ENCODE results near the gene FCER2.

The FCER2 gene

GRCh38 chr19:7676854-7677253, 25.1 kb downstream of the FCER2 start, which contains the start of gene MCEMP1:
TSS of gene MCEMP1 (plus strand) at chr19:7677090. CDS start at chr19:7677121, 31 bp downstream.
- no peak for DNase-seq (ENCODE audit: low spot score)

GRCh38 chr19:7676376-7676775, 25.6 kb downstream of the FCER2 start:
- DNase-seq (ENCODE audit: low spot score) = no peak

GRCh38 chr19:7674010-7675005, 27.6 kb downstream of the FCER2 start:
- no peak for DNase-seq (ENCODE audit: low spot score)

- no peak for DNase-seq (ENCODE audit: low spot score)
These were observed 29.4 kb downstream of the FCER2 start for GRCh38 chr19:7672522-7672921.

- no peak for DNase-seq (ENCODE audit: low spot score)
These were observed 31.1 kb downstream of the FCER2 start for GRCh38 chr19:7670790-7671189.

GRCh38 chr19:7670150-7670783, 31.7 kb downstream of the FCER2 start:
- DNase-seq (ENCODE audit: low spot score) = no peak

- no peak for DNase-seq (ENCODE audit: low spot score)
These were observed 32.3 kb downstream of the FCER2 start for GRCh38 chr19:7669641-7670040.

GRCh38 chr19:7668842-7669241, 33.1 kb downstream of the FCER2 start, which contains the start of gene RETN:
TSS of gene RETN (plus strand) at chr19:7669049. CDS start at chr19:7669327, 278 bp downstream.
- no peak for DNase-seq (ENCODE audit: low spot score)

GRCh38 chr19:7665076-7665475, 36.9 kb downstream of the FCER2 start:
- no peak for DNase-seq (ENCODE audit: low spot score)

- DNase-seq (ENCODE audit: low spot score) = no peak
These were observed 38.2 kb downstream of the FCER2 start for GRCh38 chr19:7663706-7664105.

- no peak for DNase-seq (ENCODE audit: low spot score)
These were observed 39.3 kb downstream of the FCER2 start for GRCh38 chr19:7662657-7663056.

- no peak for DNase-seq (ENCODE audit: low spot score)
These were observed 40.0 kb downstream of the FCER2 start for GRCh38 chr19:7661744-7662538.

GRCh38 chr19:7658219-7658686, 43.7 kb downstream of the FCER2 start:
- peak; percentile 58 for DNase-seq (ENCODE audit: low spot score)

GRCh38 chr19:7657131-7657751, 44.7 kb downstream of the FCER2 start:
- peak; percentile 23 for DNase-seq (ENCODE audit: low spot score)

- DNase-seq (ENCODE audit: low spot score) = no peak
These were observed 46.4 kb downstream of the FCER2 start for GRCh38 chr19:7655581-7655980.

GRCh38 chr19:7654401-7654800, 47.5 kb downstream of the FCER2 start:
- DNase-seq (ENCODE audit: low spot score) = no peak

- DNase-seq (ENCODE audit: low spot score) = peak; percentile 87
These were observed 49.8 kb downstream of the FCER2 start for GRCh38 chr19:7652061-7652641.

- no peak for DNase-seq (ENCODE audit: low spot score)
These were observed 51.8 kb downstream of the FCER2 start for GRCh38 chr19:7650148-7650547.

- no peak for DNase-seq (ENCODE audit: low spot score)
These were observed 53.5 kb downstream of the FCER2 start for GRCh38 chr19:7648265-7649014.

- no peak for DNase-seq (ENCODE audit: low spot score)
These were observed 54.8 kb downstream of the FCER2 start for GRCh38 chr19:7647156-7647555.

GRCh38 chr19:7646426-7646700, 55.6 kb downstream of the FCER2 start:
- DNase-seq (ENCODE audit: low spot score) = no peak

Data from CD4-positive, alpha-beta T cell treated with Interleukin-2 at 100 ng/mL for 4 hours (primary cell).